ENCODE results near the gene RASA2. TPM values are rescaled to one million over a fixed set of nuclear protein-coding genes. Genes with fewer than 3 reads are reported as not detected.

Gene RASA2
- total RNA-seq, 1 donor from 2014 or later, result 5.1 TPM

DNA sequence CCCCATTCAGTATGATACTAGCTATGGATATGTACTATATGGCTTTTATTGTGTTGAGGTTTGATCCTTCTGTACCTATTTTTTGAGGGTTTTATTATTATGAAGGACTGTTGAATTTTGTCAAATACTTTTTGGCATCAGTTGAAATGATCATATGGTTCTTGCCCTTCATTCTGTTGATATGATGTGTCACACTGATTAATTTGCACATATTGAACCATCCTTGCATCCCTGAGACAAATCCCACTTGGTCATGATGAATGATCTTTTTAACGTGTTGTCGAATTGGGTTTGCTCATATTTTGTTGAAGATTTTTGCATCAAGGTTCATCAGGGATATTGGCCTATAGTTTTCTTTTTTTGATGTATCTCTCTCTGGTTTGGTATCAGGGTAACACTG is 61.0 kb downstream of the RASA2 start:
- no peak for DNase-seq
- ATAC-seq, result no peak
- intact Hi-C loops (cut with micrococcal nuclease), result no loop called here

DNA sequence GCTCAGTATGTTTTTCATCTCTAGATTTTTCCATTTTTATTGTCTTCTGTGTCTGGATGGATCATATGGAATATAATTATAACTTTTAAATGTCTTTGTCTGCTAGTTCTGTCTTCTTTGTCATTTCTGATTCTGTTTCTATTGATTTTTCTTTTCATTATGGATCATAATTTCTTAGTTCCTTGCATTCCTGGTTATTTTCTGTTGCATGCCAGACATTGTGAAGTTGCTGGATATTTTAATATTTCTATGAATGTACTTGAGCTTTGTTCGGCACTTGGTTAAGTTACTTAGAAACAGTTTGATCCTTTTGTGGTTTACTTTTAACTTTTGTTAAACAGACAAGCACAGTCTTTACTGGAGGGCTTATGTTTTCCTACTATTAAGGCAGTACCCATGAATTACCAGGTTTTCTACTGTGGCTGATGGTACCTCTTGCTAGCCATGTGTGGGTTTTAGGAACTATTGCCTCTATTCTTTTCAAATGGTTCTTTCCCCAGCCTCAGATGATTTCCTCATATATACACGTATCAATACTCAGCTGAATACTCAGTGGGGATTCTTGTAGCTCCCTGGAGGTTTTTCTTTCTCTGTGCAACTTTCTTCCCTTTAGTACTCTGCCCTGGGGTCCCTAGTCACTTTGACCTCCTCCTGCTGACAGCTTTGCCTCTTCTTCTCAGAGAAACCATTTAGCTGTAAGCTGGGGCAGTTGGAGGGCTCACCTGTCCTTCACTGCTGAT is 64.3 kb downstream of the RASA2 start:
- DNase-seq (no peak), ATAC-seq (no peak)
- intact Hi-C loops (cut with micrococcal nuclease), result no loop called here

DNA sequence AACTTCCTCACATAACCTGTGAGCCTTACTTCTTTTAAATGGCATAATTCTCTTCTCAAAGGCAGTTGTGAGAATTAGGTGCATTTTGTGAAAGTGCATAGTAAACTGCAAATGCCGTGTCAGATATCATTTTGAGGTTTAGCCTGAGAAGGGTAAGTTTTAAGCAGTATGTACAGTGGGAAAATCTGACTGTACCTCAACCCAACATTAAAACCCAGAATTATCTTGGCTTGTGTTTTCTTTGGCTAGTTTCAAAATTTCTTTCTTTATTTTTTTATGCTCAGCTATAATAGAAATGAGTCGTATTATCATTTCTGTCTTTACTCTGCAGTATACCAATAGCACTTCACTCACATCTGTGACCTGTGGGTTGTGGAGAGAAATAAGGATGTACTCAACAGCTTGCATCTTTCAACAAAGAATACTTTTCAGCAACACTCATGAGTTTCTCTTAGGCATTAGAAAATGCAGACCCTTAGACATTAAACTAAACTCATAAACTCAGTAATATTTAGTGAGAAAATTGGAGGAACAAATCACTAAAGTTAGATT is 65.7 kb downstream of the RASA2 start:
- DNase-seq (no peak), ATAC-seq (no peak)
- intact Hi-C loops (cut with micrococcal nuclease), result no loop called here

DNA sequence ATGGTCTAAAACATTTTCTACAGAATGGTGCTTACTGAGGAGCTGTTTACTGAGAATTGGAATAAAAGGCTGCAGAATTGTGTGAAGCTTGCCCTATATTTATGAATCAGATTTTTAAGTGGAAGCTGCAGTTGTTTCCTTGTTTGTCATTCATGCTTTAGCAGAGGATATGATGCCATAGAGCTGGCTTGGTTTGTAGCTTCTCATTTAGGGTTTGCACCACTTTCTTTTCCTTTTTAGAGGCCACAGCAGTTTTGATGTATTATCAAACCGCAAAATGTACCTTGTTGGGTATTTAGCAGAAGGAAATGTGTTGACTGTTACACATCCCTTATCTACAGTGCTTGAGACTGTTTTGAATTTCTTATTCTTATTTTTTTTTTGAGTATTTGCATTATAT is 66.2 kb downstream of the RASA2 start:
- ATAC-seq, result no peak
- intact Hi-C loops (cut with micrococcal nuclease), result no loop called here

DNA sequence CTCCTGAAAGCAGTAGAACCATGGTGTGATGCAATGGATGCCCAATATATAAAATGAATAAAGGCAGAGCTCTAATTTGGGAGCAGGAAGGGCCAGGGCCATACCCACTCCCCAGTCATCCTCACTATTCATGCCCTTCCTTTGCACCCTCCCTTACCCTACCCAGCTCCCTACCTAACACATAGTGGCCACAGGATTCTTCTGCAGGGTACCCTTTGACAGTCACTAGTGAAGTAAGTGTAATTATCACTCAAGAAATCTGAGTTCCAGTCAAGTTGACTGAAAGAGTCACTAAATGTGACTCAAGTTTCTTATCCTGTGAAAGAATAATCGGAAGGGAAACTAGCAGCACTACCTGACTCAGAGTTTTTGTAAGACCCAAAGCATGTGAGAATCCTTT is 69.2 kb downstream of the RASA2 start:
- intact Hi-C loops (cut with micrococcal nuclease), result no loop called here
- DNase-seq (no peak), ATAC-seq (no peak)

More for the DNA sequence above, 66.2 kb downstream of the RASA2 start:
- no peak for DNase-seq

DNA sequence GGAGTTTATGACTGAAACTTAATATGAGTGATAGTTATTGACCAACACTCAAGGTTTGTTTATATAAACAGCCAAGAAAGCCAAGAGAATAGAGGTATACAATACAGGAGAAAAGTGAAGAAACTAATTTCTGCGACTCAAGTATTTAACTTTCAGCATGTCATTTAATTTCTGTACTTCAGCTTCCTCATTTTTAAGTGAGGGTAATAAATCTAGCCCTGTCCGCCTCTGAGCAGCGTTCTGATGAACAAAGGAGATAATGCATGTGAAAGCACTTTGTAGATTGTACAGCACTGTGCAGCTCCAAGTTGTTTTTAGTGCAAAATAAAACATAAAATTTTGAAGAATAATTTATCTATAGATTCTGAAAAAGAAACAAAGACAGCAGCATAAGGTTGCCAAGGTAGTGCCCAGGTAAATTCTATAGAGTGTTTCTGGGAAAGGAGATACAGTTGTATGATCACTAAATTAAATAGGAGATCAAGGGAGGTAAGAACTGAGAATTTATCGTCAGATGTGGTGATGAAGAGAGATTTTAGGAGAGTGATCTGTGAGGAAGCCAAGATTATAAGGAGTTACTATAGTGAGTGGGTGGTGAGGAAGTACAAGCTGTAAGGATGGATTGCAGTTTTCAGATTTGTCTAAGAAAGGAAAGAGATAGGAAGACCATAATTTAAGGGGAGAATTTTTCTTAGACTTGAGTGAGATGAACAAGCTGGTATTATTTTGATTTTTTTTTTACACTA is 71.3 kb downstream of the RASA2 start:
- intact Hi-C loops (cut with micrococcal nuclease), result no loop called here
- ATAC-seq (no peak), DNase-seq (no peak)

DNA sequence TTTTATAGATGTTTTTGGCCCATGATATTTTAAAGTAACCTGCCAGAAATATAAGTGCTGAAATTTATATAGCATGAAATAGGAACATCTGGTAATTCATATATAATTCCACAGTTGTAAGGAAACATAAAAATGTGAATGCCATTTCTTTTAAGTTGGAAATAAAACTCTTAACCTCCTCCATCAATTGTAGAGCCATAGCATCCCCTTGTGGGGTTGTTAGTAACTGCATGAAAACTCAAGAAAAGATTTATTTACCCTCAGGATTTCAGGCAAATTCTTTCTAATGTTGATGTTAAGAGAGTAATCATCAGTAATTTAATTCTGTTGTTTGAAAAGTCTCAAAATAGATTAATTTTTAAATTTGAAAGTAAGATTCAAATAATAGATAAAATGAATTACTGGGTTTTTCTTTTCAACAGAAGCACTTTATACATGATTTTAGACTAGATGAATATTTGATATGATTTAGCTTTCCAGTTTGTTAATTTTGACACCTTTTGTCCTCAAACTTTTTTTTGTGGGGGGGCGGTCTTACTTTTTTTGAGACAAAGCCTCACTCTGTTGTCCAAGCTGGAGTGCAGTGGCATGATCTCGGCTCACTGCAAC is 74.7 kb downstream of the RASA2 start:
- intact Hi-C loops (cut with micrococcal nuclease), result loop anchor here (5.0 kb wide), 1 partner anchor 99 kb away; no protein-coding TSS in a partner anchor
- ATAC-seq (no peak), DNase-seq (no peak)

DNA sequence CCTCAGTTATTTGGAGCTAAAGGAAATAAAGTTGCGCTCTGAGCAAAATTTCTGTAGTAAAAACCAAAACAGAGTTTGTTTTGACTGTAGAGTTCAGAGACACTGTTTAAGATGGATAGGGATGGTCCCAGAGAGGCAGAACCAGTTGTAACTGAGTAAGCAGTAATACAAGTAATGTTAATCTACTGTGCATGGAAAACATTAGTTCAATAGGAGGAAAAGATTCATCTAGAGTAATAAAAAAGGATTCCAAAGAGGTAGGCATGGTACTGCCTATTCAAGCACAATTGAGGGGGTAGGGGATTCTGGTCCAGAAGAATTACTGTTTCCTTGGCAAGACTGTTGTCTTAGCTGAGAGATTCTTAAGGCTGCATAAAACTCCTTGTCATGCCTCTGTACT is 77.4 kb downstream of the RASA2 start:
- intact Hi-C loops (cut with micrococcal nuclease), result loop anchor here (5.0 kb wide), 1 partner anchor 102 kb away; no protein-coding TSS in a partner anchor
- no peak for DNase-seq
- ATAC-seq, result no peak

DNA sequence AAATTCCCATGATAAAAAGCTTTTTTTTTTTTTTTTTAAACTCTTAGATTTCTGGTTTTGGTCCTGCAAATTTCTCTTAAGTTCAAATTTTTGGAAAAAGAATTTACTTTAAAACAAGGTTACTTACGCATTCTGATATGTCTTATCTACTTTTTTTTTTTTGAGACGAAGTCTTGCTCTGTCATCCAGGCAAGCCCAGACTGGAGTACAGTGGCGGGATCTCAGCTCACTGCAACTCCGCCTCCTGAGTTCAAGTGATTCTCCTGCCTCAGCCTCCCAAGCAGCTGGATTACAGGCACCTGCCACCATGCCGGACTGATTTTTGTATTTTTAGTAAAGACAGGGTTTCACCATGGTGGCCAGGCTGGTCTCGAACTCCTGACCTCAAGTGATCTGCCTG is 83.2 kb downstream of the RASA2 start:
- ATAC-seq (no peak), DNase-seq (no peak)
- intact Hi-C loops (cut with micrococcal nuclease), result no loop called here

DNA sequence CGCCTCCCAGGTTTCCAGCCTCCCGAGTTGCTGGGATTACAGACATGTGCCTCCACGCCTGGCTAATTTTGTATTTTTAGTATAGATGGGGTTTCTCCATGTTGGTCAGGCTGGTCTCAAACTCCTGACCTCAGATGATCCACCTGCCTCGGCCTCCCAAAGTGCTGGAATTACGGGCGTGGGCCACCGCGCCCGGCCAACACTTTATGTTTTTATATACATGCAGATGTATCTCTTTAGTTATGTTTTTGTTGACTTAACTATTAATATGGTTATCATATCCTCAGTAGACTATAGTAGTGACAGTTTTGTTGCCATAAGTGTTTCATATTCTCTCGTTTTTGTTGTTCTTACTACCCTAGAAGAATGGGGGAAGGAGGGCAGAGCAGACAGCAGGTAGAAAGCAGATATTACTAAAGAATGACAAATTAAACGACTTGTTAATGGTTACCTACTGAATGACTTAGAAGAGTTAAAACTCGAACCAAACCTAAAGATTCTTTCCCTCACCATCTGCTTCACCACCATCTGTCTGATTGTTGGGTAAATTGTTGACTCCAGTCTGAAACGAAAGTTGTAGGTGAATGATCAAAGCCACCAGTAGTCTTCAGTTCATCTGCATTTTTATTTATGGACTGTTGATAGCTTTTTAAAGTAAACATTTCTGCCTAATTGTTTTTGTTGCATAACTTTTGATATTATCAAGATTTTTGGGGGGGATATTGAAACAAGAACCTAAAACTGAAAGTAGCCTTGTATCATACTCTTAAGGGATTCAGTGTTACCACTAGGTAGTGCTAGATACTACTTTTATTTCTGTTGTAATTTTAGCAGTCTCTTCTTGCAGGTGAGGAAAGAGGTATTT is 89.3 kb downstream of the RASA2 start:
- intact Hi-C loops (cut with micrococcal nuclease), result no loop called here
- no peak for DNase-seq

DNA sequence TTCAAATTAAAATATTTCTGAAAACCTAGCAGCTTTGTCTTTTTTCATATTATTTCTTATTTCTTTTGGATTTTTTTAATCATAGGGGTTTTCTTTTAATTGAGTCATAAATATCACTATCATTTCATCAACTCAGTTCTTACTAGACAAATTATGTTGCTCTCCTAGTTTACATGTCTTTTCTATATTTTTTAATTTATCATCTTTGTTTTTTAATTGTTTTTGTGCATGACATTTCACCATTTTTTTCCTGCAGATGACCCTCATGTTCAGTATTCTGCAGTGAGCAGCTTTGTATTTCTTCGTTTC is 89.9 kb downstream of the RASA2 start:
- intact Hi-C loops (cut with micrococcal nuclease), result no loop called here
- DNase-seq (no peak), ATAC-seq (no peak)

More for the DNA sequence above, 89.3 kb downstream of the RASA2 start:
- peak; percentile 57 for ATAC-seq

DNA sequence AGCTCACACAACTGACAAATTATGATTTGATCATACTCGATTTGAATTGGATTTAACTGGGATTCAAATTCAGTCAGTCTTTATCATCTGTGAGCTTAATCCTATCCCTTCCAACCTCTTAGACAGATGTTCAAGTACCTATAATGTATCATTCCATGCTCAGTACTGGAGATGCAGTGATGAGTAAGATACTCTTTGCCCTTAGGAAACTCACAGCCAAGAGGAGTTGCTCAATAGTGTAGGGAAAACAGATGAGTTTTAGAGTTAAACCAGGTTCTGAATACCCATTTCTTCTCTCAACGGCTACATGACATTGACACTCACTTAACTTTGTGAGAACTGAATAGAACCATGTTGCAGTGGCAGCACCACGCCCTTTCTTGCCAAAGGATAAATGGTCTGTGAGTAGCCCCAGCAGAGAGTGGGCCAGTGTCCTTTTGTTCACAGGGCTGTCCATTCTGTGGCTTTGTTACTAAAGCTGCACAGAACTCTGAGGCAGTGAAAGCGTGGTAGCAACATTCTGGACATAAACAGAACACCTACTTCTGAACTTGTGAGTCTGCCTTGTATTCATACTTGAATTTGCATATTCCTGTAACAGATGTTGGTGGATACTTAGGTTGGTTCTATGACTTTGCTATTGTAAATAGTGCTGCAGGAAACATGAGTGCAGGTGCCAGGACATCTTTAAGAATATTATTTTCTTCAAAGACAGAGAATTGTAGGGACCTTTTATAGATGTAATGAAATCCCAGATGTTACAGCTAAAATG is 91.6 kb downstream of the RASA2 start:
- no peak for ATAC-seq

DNA sequence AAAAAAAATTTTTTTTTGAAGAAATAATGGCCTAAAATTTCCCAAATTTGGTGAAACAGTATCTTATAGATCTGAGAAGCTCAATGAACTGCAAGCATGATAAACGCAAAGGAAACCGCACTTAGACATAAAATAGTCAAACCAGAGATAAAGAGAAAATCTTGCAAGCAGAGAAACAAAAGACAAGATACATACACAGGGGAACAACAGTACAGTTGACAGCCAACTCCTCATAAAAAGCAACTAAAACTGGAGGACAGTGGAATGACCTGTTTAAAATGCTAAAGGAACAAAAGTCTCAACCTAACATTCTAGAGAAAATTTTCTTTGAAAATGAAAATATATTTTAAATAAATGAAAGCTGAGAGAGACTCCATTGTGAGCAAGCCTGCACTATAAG is 107.5 kb downstream of the RASA2 start:
- DNase-seq (no peak), ATAC-seq (no peak)

More for the DNA sequence above, 91.6 kb downstream of the RASA2 start:
- no peak for DNase-seq
- intact Hi-C loops (cut with micrococcal nuclease), result no loop called here

DNA sequence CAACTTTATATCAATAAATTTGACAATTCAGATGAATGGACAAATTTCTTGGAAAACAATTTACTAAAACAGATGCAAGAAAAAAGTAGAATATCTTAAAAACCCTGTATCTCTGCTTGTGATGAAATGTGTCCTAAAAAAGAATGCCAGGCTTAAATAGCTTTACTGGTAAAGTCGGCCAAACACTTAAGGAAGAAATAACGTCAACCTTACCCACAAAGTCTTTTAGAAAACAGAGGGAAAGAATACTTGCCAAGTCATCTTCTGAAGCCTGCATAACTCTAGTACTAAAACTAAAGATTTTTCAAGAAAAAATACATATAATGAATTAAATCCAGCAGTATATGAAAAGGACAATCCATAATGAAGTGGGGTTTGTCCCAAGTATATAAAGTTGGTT is 111.1 kb downstream of the RASA2 start:
- no peak for ATAC-seq
- intact Hi-C loops (cut with micrococcal nuclease), result no loop called here
- no peak for DNase-seq

More for the DNA sequence above, 107.5 kb downstream of the RASA2 start:
- intact Hi-C loops (cut with micrococcal nuclease), result no loop called here

DNA sequence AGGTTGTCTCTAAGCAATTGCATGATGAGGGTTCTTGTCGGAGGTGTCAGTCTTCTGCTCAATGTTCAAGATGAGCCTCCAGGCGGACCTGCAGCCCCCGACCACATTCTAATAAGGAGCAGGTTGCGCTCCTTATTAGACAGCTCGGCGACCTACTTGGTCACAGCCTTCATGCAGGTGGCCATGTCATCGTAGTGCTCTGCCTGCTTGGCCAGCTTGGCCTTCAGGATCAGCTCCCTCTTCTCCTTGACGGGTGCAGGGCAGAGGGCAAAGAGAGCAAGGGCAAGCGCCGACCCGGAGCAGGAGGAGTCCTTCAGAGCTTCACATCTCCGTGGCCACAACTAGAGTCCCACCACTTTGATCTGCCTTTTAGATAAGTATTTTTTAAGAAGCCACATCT is 113.5 kb downstream of the RASA2 start:
- intact Hi-C loops (cut with micrococcal nuclease), result no loop called here
- ATAC-seq (no peak), DNase-seq (no peak)

DNA sequence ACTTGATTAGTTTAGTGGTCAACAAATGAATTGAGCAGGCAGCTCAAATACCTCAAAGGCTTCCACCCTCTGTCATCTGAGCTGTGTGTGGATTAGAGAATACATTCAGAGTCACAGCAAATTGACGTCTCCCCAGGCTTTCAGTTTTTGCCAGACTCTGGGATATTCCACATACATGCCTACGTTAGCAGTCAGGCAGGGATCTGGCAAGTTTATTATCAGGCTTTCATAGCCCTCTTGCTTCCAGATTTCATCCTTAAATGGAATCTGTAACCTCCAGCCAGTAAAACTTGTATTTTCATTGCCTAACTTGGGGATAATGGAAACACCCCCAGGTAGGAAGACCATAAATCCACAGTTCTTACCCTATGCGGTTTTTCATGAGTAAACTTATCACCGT is 115.9 kb downstream of the RASA2 start:
- DNase-seq (no peak), ATAC-seq (no peak)
- intact Hi-C loops (cut with micrococcal nuclease), result no loop called here

DNA sequence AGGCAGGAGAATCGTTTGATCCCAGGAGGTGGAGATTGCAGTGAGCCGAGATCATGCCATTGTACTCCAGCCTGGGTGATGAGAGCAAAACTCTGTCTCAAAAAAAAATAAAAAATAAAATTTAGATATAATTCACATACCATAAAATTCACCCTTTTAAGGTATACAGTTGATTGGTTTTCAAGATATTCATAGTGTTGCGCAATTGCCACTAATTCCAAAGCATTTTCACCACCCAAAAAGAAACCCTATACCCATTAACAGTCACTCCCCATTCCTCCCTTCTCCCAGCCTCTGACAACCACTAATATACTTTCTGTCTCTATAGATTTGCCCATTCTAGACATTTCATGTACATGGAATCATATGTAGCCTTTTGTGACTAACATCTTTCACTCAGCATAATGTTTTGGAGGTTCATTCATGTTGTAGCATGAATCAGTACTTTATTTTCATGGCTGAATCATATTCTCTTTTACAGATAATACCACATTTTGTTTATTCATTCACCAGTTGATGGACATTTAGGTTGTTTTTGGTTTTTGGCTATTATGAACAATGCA is 116.7 kb downstream of the RASA2 start:
- no peak for DNase-seq
- no peak for ATAC-seq
- intact Hi-C loops (cut with micrococcal nuclease), result no loop called here

DNA sequence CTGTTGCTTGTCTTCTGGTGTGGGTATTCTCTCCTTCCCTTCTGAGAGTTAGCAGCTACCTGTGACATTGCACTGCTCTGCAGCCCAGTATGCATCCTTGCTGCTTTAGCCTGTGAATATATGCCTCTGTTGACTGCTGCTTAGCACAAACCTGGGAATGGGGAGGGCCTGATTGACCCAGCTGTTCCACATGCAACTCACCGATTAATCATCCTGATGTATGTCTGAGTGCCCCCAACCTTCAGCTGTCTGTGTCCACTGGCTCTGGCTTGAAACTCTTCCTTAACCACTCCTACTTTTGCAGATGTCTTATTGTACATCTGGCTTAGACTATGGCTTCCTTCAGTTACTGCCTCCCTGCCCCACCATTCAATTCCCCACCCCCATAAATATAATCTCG is 119.1 kb downstream of the RASA2 start:
- intact Hi-C loops (cut with micrococcal nuclease), result no loop called here
- DNase-seq (no peak), ATAC-seq (no peak)
